Peyer's patch (tissue), 4 donors: Measurements from ENCODE around the gene FARS2. TPM values are rescaled to one million over a fixed set of nuclear protein-coding genes. Genes with fewer than 3 reads are reported as not detected.

Experiments
- DNase-seq, 3 donors: peaks; one replicate each; pipeline ENCODE4 v3.0.0-alpha.2; 2017 to 2019
- H3K27ac ChIP-seq, 4 donors: fragments of 200-600 bp; sonication (generic); one replicate each; pipeline ENCODE4 v1.5.1; 2016 to 2019
- H3K27me3 ChIP-seq, 2 donors: fragments of 200-600 bp; sonication (generic); one replicate each; pipeline ENCODE4 v1.5.1; 2019
- H3K36me3 ChIP-seq, 3 donors: fragments of 200-600 bp; sonication (generic); one replicate each; pipeline ENCODE4 v1.5.1; 2016 to 2019
- H3K4me1 ChIP-seq, 4 donors: fragments of 200-600 bp; sonication (generic); one replicate each; pipeline ENCODE4 v1.5.1; 2016 to 2019
- H3K4me3 ChIP-seq, 4 donors: fragments of 200-600 bp; sonication (generic); 1 replicate in 3 of 4; 2 replicates in 1 of 4; pipeline ENCODE4 v1.5.1; 2016 to 2019; ENCODE audit warnings: mild to moderate bottlenecking in 1 of 4
- H3K9me3 ChIP-seq, 4 donors: fragments of 200-600 bp; sonication (generic); one replicate each; pipeline ENCODE4 v1.5.1; 2016 to 2019; ENCODE audit warnings: mild to moderate bottlenecking in 1 of 4
- POLR2A ChIP-seq, 2 donors: fragments of 450-650 bp; IDR thresholded peaks; one replicate each; pipeline ENCODE4 v1.5.1; 2017; ENCODE audit warnings: antibody characterized with exemption in 2 of 2, mild to moderate bottlenecking in 2 of 2, moderate library complexity in 2 of 2
- total RNA-seq, 4 donors: library from RNA; depleted of rRNA; stranded (reverse); fragments of >200 nt; gene quantifications; one replicate each; pipeline ENCODE4 v1.1.0, GENCODE V29; 2016
- TF ChIP-seq, protein P1 (sequence below), 6 experiments: fragments of 450-650 bp in 4 of 6; fragments of 200-600 bp in 2 of 6; sonication (generic) in 1 of 6; IDR thresholded peaks; one replicate each; pipeline ENCODE4 v1.5.1; 2017 to 2019; ENCODE audit warnings: antibody characterized with exemption in 6 of 6, mild to moderate bottlenecking in 3 of 6, moderate library complexity in 1 of 6

Gene FARS2
- total RNA-seq, 4 donors from 2014 or later, result 9.5 to 42.1 (median 17.1) TPM

GRCh38 chr6:5261545-5262109, 314 bp downstream of the FARS2 start:
- Histone ChIP-seq H3K4me1 (peaks cover 0 to 14% (median 6%) of the 10 kb centered on the region in 4 donors), H3K9me3 (no peaks in the 10 kb centered on the region), H3K4me3 (peak overlapping the region; percentile 74 to 90 (median 81)), H3K36me3 (no peaks in the 10 kb centered on the region), H3K27me3 (no peaks in the 10 kb centered on the region), H3K27ac (peak overlapping the region; percentile 95 to 97 (median 96))
- DNase-seq, result no peak
- peak in 1 of 2 donors; percentile 2 for TF ChIP-seq POLR2A (IDR thresholded peaks at IDR 0.05)
- TF ChIP-seq, protein P1, sequence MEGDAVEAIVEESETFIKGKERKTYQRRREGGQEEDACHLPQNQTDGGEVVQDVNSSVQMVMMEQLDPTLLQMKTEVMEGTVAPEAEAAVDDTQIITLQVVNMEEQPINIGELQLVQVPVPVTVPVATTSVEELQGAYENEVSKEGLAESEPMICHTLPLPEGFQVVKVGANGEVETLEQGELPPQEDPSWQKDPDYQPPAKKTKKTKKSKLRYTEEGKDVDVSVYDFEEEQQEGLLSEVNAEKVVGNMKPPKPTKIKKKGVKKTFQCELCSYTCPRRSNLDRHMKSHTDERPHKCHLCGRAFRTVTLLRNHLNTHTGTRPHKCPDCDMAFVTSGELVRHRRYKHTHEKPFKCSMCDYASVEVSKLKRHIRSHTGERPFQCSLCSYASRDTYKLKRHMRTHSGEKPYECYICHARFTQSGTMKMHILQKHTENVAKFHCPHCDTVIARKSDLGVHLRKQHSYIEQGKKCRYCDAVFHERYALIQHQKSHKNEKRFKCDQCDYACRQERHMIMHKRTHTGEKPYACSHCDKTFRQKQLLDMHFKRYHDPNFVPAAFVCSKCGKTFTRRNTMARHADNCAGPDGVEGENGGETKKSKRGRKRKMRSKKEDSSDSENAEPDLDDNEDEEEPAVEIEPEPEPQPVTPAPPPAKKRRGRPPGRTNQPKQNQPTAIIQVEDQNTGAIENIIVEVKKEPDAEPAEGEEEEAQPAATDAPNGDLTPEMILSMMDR (IDR thresholded peaks at IDR 0.05), result no peak

DNA sequence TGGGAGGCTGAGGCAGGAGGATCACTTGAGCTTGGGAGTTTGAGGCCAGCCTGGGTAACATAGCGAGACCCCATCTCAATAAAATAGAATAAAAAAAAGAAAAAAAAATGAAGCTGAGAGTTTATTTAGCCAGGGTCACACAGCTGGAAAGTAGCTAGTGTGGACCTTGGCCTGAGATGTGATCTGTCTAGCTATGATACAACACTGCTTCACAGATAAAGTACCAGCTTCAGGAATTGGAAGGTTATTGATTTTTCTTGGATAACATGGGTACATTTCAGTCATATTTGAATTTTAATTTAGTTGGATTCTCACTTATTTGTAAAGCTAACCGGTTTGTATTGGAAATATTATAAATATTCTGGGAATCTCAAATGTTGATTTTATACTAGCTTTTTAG, 5.1 kb downstream of the FARS2 start:
- Histone ChIP-seq H3K9me3 (no peaks in the 10 kb centered on the region), H3K27ac (no peak overlapping the region), H3K27me3 (no peaks in the 10 kb centered on the region), H3K4me3 (no peak overlapping the region), H3K36me3 (no peaks in the 10 kb centered on the region), H3K4me1 (peaks cover 0 to 8% (median 3%) of the 10 kb centered on the region in 4 donors)
- DNase-seq, result no peak
- TF ChIP-seq POLR2A (IDR thresholded peaks at IDR 0.05), result no peak
- TF ChIP-seq, protein P1 (IDR thresholded peaks at IDR 0.05), result no peak

DNA sequence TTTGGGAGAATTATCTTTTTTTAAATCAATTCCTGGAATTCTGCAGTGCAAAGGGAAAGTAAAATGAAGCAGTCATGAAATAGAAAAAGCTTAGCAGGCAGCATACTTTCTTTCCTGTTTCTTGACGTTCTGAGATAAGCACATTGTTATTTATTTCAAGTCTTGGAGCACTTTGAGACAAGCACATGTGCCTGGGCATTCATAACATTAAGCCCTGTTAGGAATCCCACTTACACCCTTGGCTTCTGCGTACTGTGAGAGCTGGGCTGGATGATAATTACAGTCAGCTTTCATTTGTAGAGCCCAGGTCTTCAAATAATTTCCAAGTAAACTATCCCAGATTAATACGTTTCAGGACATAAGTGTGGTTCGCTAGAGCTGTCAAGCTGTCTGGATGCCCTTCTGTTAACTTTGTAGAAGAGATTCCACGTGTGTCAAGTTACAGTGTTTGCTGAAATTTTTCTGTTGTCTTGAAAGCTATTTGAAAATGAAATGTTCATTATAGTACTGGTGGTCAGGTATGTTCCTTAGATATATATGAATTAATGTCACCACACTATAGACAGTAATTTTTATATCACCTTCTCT, 8.9 kb downstream of the FARS2 start:
- Histone ChIP-seq H3K9me3 (no peaks in the 10 kb centered on the region), H3K36me3 (no peaks in the 10 kb centered on the region), H3K27ac (no peak overlapping the region), H3K4me3 (no peak overlapping the region), H3K4me1 (no peaks in the 10 kb centered on the region), H3K27me3 (no peaks in the 10 kb centered on the region)
- TF ChIP-seq POLR2A (IDR thresholded peaks at IDR 0.05), result no peak
- TF ChIP-seq, protein P1 (IDR thresholded peaks at IDR 0.05), result no peak
- DNase-seq, result no peak

DNA sequence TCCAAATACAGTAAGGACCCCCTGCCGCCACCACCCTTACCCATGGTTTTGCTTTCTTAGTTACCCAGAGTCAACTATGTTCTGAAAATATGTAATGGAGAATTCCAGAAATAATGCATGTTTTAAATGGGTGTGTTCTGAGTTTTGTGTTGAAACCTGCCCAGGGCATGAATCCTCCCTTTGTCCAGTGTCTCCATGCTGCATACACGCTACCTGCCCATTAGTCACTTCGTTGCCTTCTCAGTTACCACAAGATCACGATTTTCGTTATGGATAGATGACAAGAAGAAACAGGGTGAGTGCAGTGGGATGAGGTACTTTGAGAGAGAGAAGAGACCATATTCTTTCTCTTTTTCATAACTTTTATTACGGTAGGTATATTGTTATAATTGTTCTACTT, 10.6 kb downstream of the FARS2 start:
- H3K9me3 ChIP-seq, result no peaks in the 10 kb centered on the region
- DNase-seq, result no peak
- H3K4me1 ChIP-seq, result no peaks in the 10 kb centered on the region
- H3K4me3 ChIP-seq, result no peak overlapping the region
- H3K36me3 ChIP-seq, result no peaks in the 10 kb centered on the region
- no peak for TF ChIP-seq POLR2A (IDR thresholded peaks at IDR 0.05)
- TF ChIP-seq, protein P1 (IDR thresholded peaks at IDR 0.05), result no peak
- H3K27ac ChIP-seq, result no peak overlapping the region
- no peaks in the 10 kb centered on the region for H3K27me3 ChIP-seq

GRCh38 chr6:5274231-5274630, 12.9 kb downstream of the FARS2 start:
- H3K9me3 ChIP-seq, result no peaks in the 10 kb centered on the region
- no peak overlapping the region for H3K4me3 ChIP-seq
- H3K4me1 ChIP-seq, result no peaks in the 10 kb centered on the region
- no peak for DNase-seq
- H3K36me3 ChIP-seq, result no peaks in the 10 kb centered on the region
- H3K27me3 ChIP-seq, result no peaks in the 10 kb centered on the region
- H3K27ac ChIP-seq, result no peak overlapping the region
- no peak for TF ChIP-seq POLR2A (IDR thresholded peaks at IDR 0.05)
- TF ChIP-seq, protein P1 (IDR thresholded peaks at IDR 0.05), result no peak
